ENCODE results near the gene LCA5L.
A peak's percentile ranks its signal among the peaks of the same experiment; 100 is the strongest.
"Not testable (repeated sequence)": the region's sequence is repeated elsewhere in the genome, so short reads cannot be mapped to it uniquely, and the experiment has no call there.

LCA5L gene

DNA sequence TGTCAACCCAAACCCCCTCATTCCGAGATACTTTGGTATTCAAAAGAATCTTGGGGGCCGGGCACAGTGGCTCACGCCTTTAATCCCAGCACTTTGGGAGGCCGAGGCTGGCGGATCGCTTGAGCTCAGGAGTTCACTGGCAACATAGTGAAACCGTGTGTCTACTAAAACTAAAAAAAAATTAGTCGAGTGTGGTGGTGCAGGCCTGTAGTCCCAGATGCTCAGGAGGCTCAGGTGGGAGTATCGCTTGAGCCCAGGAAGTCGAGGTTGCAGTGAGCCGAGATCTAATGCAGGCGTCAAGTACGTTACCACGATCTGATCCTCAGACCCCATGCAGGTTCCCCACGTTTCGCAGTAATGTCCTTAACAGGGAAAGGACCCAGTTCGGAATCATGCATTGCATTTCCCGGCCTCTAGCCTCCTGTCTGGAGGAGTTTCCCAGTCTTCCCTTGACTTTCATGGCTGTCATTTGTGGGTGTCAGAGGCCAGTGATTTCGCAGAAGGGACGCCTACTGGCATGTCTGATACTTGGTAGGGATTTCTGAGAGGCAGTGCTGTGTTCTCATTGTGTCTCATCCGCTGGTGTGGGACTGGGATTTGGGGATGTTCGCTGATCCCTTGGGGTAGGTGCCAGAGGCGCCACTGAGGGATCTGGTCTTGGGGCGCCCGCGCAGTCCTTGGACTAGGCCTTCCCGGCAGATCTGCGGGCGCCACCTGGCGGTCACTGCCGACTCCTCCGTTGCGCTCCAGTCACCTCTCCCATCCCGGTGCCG, 57.4 kb downstream of the LCA5L start:
- peak overlapping the region; percentile 55 for H3K4me3 ChIP-seq (ENCODE audit: low read depth, low read length)
- TF ChIP-seq CTCF (IDR thresholded peaks at IDR 0.05; ENCODE audit: low read depth, low read length, missing control alignments), result peak; percentile 93
- DNase-seq (ENCODE audit: low read depth), result no peak

GRCh38 chr21:39387461-39388037, 58.0 kb downstream of the LCA5L start:
- H3K4me3 ChIP-seq (ENCODE audit: low read depth, low read length), result peak overlapping the region; percentile 55
- TF ChIP-seq CTCF (IDR thresholded peaks at IDR 0.05; ENCODE audit: low read depth, low read length, missing control alignments), result no peak
- DNase-seq (ENCODE audit: low read depth), result peak; percentile 73

DNA sequence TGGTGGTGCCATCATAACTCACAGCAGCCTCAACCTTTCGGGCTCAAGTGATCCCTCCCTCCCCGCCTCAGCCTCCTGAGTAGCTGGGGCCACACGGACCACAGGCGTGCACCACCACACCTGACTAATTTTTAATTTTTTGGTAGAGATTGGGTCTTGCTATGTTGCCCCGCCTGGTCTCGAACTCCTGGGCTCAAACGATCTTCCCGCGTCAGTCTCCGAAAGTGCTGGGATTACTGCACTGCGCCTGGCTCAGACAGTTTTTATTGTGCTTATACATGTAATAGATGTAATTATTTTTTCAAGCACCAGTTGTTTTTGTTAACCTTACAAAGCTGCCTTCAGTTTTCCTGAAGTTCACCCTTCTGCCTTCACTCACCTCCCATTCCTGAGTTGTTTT, 58.7 kb downstream of the LCA5L start:
- H3K4me3 ChIP-seq (ENCODE audit: low read depth, low read length), result no peak overlapping the region; the same call in 1 of the 2 replicates
- DNase-seq (ENCODE audit: low read depth), result no peak
- TF ChIP-seq CTCF (IDR thresholded peaks at IDR 0.05; ENCODE audit: low read depth, low read length, missing control alignments), result no peak

DNA sequence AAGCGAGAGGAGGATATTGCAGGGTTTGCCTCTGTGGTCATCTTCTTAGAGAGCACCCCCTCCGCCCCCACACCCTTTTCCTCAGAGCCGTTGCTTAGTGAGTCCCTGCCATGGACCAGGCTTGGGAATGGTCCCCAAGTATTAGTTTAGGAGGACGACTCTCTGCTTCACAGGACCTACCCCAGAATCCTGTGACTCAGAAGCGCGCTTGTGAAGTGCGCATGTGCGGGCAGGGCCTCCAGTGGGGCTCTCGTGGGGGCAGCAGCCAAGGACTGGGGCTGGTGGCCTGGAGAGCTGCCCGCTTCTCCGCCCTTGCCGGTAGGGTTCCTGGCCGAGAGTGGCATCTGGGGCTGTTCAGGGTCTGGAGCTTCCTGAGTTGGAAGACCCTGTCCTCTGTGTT, 59.4 kb downstream of the LCA5L start:
- DNase-seq (ENCODE audit: low read depth), result no peak
- TF ChIP-seq CTCF (IDR thresholded peaks at IDR 0.05; ENCODE audit: low read depth, low read length, missing control alignments), result no peak
- H3K4me3 ChIP-seq (ENCODE audit: low read depth, low read length), result peak overlapping the region; percentile 22

DNA sequence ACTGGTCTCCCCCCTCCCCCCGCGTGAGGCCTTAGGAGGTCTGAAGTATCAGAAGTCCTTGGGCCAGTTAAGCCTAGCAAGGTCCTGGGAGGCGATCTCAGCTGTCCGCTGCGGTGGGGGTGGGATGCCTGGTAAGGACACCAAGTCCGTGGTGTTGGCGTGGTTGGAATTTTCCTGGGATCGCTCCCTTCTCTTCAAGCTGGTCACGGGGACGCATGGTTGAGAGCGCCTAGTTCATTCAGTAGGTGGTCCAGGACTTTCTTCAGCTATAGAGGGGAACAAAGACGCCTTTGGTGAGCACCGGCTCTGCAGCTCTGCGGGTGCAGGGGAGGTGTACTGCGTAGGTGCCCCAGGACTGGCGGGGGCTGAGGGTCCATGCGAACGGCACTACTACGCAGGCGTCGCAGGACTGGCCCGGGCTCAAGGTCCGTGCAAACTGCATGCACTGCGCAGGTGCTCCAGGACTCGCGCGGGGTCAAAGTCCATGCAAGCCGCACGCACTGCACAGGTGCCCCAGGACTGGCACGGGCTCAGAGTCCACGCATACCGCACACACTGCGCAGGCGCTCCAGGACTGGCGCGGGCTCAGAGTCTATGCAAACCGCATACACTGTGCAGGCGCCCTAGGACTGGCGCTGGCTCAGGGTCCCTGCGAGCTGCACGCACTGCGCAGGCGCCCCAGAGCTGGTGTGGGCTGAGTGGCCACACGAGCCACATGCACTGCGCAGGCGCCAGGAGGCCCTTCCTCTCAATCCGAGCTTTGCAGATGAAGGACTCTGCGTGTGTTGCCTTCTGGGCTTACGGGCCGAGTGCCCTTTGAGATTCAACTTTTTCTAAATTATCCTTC, 60.1 kb downstream of the LCA5L start:
- H3K4me3 ChIP-seq (ENCODE audit: low read depth, low read length), result peak overlapping the region; percentile 22
- no peak for TF ChIP-seq CTCF (IDR thresholded peaks at IDR 0.05; ENCODE audit: low read depth, low read length, missing control alignments)
- no peak for DNase-seq (ENCODE audit: low read depth)

DNA sequence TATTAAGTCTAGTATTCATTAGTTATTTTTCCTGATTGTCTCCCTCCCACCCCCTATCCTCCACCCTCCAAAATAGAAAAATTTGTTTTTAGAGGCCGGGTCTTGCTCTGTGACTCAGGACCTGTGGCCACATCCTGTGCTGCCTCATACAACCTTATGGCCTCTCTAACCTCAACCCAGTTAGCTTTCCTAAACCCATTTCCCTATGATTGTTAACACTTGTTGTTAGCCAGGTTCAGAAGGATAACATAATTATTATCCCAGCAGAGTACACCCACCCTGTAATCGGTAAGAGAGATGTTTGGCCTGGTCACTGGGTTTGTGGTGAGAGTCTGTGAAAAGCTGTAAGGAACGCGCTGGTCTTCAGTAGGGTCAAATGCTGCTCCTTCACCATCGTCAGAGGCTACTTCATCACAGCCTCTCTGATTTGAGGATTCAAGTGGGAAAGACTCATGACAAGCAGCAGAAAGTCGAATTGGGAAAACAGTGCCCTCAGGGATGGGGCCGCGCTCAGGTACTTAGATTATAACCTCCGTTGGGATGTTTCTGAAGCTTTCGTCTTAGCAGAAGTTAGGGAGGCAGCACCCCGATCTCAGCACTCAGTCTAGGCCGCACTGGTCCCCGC, 60.8 kb downstream of the LCA5L start:
- DNase-seq (ENCODE audit: low read depth), result no peak
- no peak overlapping the region for H3K4me3 ChIP-seq (ENCODE audit: low read depth, low read length)
- TF ChIP-seq CTCF (IDR thresholded peaks at IDR 0.05; ENCODE audit: low read depth, low read length, missing control alignments), result no peak

- not testable (repeated sequence) for H3K4me3 ChIP-seq (ENCODE audit: low read depth, low read length); DNase-seq (ENCODE audit: low read depth)
These were observed 63.5 kb downstream of the LCA5L start for GRCh38 chr21:39382096-39382495.
